ENCODE measurements around the gene LYRM4. TPM values are rescaled to one million over a fixed set of nuclear protein-coding genes. Genes with fewer than 3 reads are reported as not detected.

The LYRM4 gene
- total RNA-seq, 1 experiment from 2014 or later = 44.3 TPM

DNA sequence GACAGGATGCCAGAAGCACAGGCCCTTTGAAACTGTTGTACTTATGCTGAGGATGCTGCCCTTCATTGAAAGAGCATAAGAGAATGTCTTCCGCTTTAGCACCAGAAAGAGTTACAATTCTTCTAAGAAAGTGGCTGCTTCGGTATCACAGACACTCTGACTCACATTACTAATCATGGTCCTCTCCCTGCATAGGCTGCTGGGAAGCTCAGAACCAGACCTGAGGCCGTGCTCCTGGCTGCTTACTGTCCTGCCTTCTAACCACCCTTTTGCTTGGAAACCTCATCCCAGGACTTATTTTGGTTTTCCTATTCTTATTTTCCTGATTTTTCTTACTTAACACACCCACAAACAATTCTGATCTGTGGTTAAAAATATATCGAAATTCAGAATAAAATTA, 22.9 kb downstream of the LYRM4 start:
- H3T11ph ChIP-seq (ENCODE audit: low read length) = no peak overlapping the region
- H3K56ac ChIP-seq (ENCODE audit: insufficient read length, low read depth, low read length) = no peak overlapping the region
- H2BK120ac ChIP-seq (ENCODE audit: low read depth, low read length, poor library complexity, severe bottlenecking) = no peak overlapping the region
- no peak overlapping the region for H2BK5ac ChIP-seq (ENCODE audit: insufficient read length, low read length)
- H3K36me3 Mint-ChIP-seq (ENCODE audit: insufficient read depth in 1 of 3, low read depth in 3 of 3) = peaks cover 0 to 5% (median 3%) of the 10 kb centered on the region in 3 experiments; a peak in 2 of 7 replicates
- no peak overlapping the region for H3K27ac ChIP-seq (ENCODE audit: insufficient read length, low read depth, low read length)
- no peaks in the 10 kb centered on the region for H3K9me3 ChIP-seq (ENCODE audit: control insufficient read depth, low read depth, low read length)
- no peak overlapping the region for H4K5ac ChIP-seq (ENCODE audit: insufficient read length, low read depth, low read length)
- H3K4me2 ChIP-seq (ENCODE audit: insufficient read depth, insufficient read length, low read length) = no peak overlapping the region
- no peaks in the 10 kb centered on the region for H3K79me2 ChIP-seq (ENCODE audit: insufficient read depth, low read length)
- no peaks in the 10 kb centered on the region for H3K23me2 ChIP-seq (ENCODE audit: insufficient read length, low read depth, low read length, poor library complexity, severe bottlenecking)
- peak overlapping the region in 1 of 3 experiments; percentile 19; a peak in 1 of 7 replicates for H3K27ac Mint-ChIP-seq
- no peaks in the 10 kb centered on the region for H3K27me3 Mint-ChIP-seq (ENCODE audit: low read depth)
- no peaks in the 10 kb centered on the region for H3K9me3 Mint-ChIP-seq
- WGBS (ENCODE audit: extremely low coverage, insufficient read length, low lambda C conversion rate) = no CpG with 5 or more reads among the region's 4 CpGs
- H3K4ac ChIP-seq (ENCODE audit: low read depth, low read length) = no peak overlapping the region
- no peak overlapping the region for H3K14ac ChIP-seq (ENCODE audit: insufficient read depth, low read length)
- no peak overlapping the region for H2AFZ ChIP-seq (ENCODE audit: low read length)
- no peak overlapping the region for H2BK15ac ChIP-seq (ENCODE audit: low read depth, low read length)
- peaks cover 3% of the 10 kb centered on the region for H3K79me1 ChIP-seq (ENCODE audit: insufficient read depth, low read depth, low read length, poor library complexity, severe bottlenecking)
- no peak overlapping the region for H2BK12ac ChIP-seq (ENCODE audit: insufficient read length, low read depth, low read length)
- no peaks in the 10 kb centered on the region for H3K27me3 ChIP-seq (ENCODE audit: insufficient read depth, low read length)
- no peak for DNase-seq
- H4K8ac ChIP-seq (replicated peaks; ENCODE audit: insufficient read length, low read depth, low read length) = no peak overlapping the region
- TF ChIP-seq, protein P1, sequence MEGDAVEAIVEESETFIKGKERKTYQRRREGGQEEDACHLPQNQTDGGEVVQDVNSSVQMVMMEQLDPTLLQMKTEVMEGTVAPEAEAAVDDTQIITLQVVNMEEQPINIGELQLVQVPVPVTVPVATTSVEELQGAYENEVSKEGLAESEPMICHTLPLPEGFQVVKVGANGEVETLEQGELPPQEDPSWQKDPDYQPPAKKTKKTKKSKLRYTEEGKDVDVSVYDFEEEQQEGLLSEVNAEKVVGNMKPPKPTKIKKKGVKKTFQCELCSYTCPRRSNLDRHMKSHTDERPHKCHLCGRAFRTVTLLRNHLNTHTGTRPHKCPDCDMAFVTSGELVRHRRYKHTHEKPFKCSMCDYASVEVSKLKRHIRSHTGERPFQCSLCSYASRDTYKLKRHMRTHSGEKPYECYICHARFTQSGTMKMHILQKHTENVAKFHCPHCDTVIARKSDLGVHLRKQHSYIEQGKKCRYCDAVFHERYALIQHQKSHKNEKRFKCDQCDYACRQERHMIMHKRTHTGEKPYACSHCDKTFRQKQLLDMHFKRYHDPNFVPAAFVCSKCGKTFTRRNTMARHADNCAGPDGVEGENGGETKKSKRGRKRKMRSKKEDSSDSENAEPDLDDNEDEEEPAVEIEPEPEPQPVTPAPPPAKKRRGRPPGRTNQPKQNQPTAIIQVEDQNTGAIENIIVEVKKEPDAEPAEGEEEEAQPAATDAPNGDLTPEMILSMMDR (conservative IDR thresholded peaks at IDR 0.05) = no peak
- no peak overlapping the region for H2BK20ac ChIP-seq (ENCODE audit: low read depth, low read length, poor library complexity, severe bottlenecking)
- no peak overlapping the region for H3K18ac ChIP-seq (ENCODE audit: insufficient read length, low read depth, low read length)
- H4K91ac ChIP-seq (ENCODE audit: insufficient read length, low read depth, low read length) = no peak overlapping the region
- H3K23ac ChIP-seq (ENCODE audit: insufficient read length, low read depth, low read length) = no peak overlapping the region
- no peak overlapping the region for H3K4me3 Mint-ChIP-seq
- H2AK5ac ChIP-seq (ENCODE audit: insufficient read length, low read length) = no peak overlapping the region
- H3K4me1 ChIP-seq (ENCODE audit: insufficient read depth, low read length) = no peaks in the 10 kb centered on the region
- peaks cover 32 to 35% of the 10 kb centered on the region in 2 experiments for H3K4me1 Mint-ChIP-seq
- H4K20me1 ChIP-seq (ENCODE audit: control insufficient read depth, insufficient read depth, insufficient read length) = no peaks in the 10 kb centered on the region
- no peak overlapping the region for H3K9ac ChIP-seq (ENCODE audit: extremely low read depth, insufficient read length, low read length)

Data from H9 (cell line).